Measurements from ENCODE around the gene C1GALT1. TPM values are rescaled to one million over a fixed set of nuclear protein-coding genes. Genes with fewer than 3 reads are reported as not detected.

Gene C1GALT1
- total and polyA plus RNA-seq, 2 experiments from 2014 or later = 38.7 to 71.8 TPM

DNA sequence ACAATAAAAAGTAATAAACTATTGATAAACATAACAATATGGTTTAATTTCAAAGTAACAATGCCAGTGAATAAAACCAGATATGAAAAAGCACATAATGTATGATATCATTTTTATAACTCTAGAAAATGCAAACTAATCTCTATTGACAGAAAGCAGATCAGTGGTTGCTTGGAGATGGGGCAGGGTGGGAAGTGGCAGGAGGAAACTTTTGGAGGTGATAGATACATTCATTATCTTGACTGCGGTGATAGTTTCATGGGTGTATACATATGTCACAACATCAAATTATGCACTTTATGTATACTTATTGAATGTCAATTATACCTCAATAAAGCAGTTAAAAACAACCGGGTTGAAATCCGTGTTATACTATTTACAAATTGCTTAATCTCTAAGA lies 16.0 kb upstream of the C1GALT1 start:
- Histone ChIP-seq H3K4me3 (no peak overlapping the region), H3K9me3 (ENCODE audit: low read depth) (no peaks in the 10 kb centered on the region), H4K20me1 (ENCODE audit: insufficient read depth, poor library complexity, severe bottlenecking) (no peaks in the 10 kb centered on the region), H3K4me2 (no peak overlapping the region), H2AFZ (no peak overlapping the region), H3K27me3 (no peaks in the 10 kb centered on the region), H3K36me3 (replicated peaks; ENCODE audit: insufficient read depth, low read depth) (no peaks in the 10 kb centered on the region), H3K4me1 (ENCODE audit: insufficient read depth) (no peaks in the 10 kb centered on the region), H3K27ac (no peak overlapping the region), H3K79me2 (no peaks in the 10 kb centered on the region), H3K9me2 (replicated peaks; ENCODE audit: insufficient read depth) (no peaks in the 10 kb centered on the region)
- TF ChIP-seq CTCF (IDR thresholded peaks at IDR 0.05; ENCODE audit: poor library complexity) (no peak), EZH2 (IDR thresholded peaks at IDR 0.05; ENCODE audit: borderline replicate concordance) (no peak), EZH2phosphoT487 (IDR thresholded peaks at IDR 0.05; ENCODE audit: low read depth, severe bottlenecking, unreplicated experiment) (no peak)
- WGBS (ENCODE audit: low lambda C conversion rate, missing lambda C conversion rate) = 79% methylated on average over 3 of the region's 3 CpGs
- DNase-seq (ENCODE audit: low spot score) = no peak

GRCh38 chr7:7169296-7169695 lies 13.0 kb upstream of the C1GALT1 start:
- Histone ChIP-seq H3K79me2 (no peaks in the 10 kb centered on the region), H3K9me3 (ENCODE audit: low read depth) (no peaks in the 10 kb centered on the region), H3K36me3 (replicated peaks; ENCODE audit: insufficient read depth, low read depth) (no peaks in the 10 kb centered on the region), H3K27ac (no peak overlapping the region), H3K27me3 (no peaks in the 10 kb centered on the region), H3K4me2 (no peak overlapping the region), H4K20me1 (ENCODE audit: insufficient read depth, poor library complexity, severe bottlenecking) (no peaks in the 10 kb centered on the region), H2AFZ (no peak overlapping the region), H3K4me1 (ENCODE audit: insufficient read depth) (no peaks in the 10 kb centered on the region), H3K4me3 (no peak overlapping the region), H3K9me2 (replicated peaks; ENCODE audit: insufficient read depth) (no peaks in the 10 kb centered on the region)
- DNase-seq (ENCODE audit: low spot score) = no peak
- WGBS (ENCODE audit: low lambda C conversion rate, missing lambda C conversion rate) = 84% methylated on average over 1 of the region's 1 CpG
- TF ChIP-seq CTCF (IDR thresholded peaks at IDR 0.05; ENCODE audit: poor library complexity) (no peak), EZH2 (IDR thresholded peaks at IDR 0.05; ENCODE audit: borderline replicate concordance) (no peak), EZH2phosphoT487 (IDR thresholded peaks at IDR 0.05; ENCODE audit: low read depth, severe bottlenecking, unreplicated experiment) (no peak)

GRCh38 chr7:7173956-7174632 lies 8.2 kb upstream of the C1GALT1 start:
- Histone ChIP-seq H3K27me3 (no peaks in the 10 kb centered on the region), H3K4me2 (no peak overlapping the region), H3K27ac (no peak overlapping the region), H4K20me1 (ENCODE audit: insufficient read depth, poor library complexity, severe bottlenecking) (no peaks in the 10 kb centered on the region), H3K36me3 (replicated peaks; ENCODE audit: insufficient read depth, low read depth) (no peaks in the 10 kb centered on the region), H3K4me3 (no peak overlapping the region), H3K4me1 (ENCODE audit: insufficient read depth) (peaks cover 15% of the 10 kb centered on the region), H2AFZ (no peak overlapping the region), H3K9me3 (ENCODE audit: low read depth) (no peaks in the 10 kb centered on the region), H3K9me2 (replicated peaks; ENCODE audit: insufficient read depth) (no peaks in the 10 kb centered on the region), H3K79me2 (no peaks in the 10 kb centered on the region)
- WGBS (ENCODE audit: low lambda C conversion rate, missing lambda C conversion rate) = 60% methylated on average over 6 of the region's 6 CpGs
- no peak for DNase-seq (ENCODE audit: low spot score)
- TF ChIP-seq EZH2phosphoT487 (IDR thresholded peaks at IDR 0.05; ENCODE audit: low read depth, severe bottlenecking, unreplicated experiment) = no peak
- no peak for TF ChIP-seq EZH2 (IDR thresholded peaks at IDR 0.05; ENCODE audit: borderline replicate concordance)
- no peak for TF ChIP-seq CTCF (IDR thresholded peaks at IDR 0.05; ENCODE audit: poor library complexity)

Measured in hepatocyte (in vitro differentiated cells).